HepG2 (cell line): Measurements from ENCODE around the gene ATP6V0D1. TPM values are rescaled to one million over a fixed set of nuclear protein-coding genes. Genes with fewer than 3 reads are reported as not detected.

ENCODE experiments used
- DNMT3B ChIP-seq: conservative IDR thresholded peaks from 2 replicates; pipeline ENCODE4 v1.6.1; 2016; ENCODE audit warnings: missing biosample characterization, control low read depth
- GPN1 ChIP-seq: sonication (generic); formaldehyde crosslinking; IDR thresholded peaks from 2 replicates; pipeline ENCODE4 v1.5.1; 2020; ENCODE audit warnings: missing genetic modification reagents, borderline replicate concordance
- HNF4G ChIP-seq, 2 experiments: sonication (generic) in 1 of 2; formaldehyde crosslinking in 1 of 2; IDR thresholded peaks; 2 replicates each; pipeline versions ENCODE4 v1.4.0 to v1.6.1; 2011 to 2020; ENCODE audit warnings: borderline replicate concordance in 2 of 2, low read depth in 2 of 2, mild to moderate bottlenecking in 2 of 2, low read length in 1 of 2, missing genetic modification reagents in 1 of 2, moderate library complexity in 1 of 2
- PTBP1 ChIP-seq: fragments of 200-400 bp; formaldehyde crosslinking; IDR thresholded peaks from 2 replicates; pipeline ENCODE4 v1.6.1; 2018; ENCODE audit warnings: low read length, low read depth; ENCODE audit not compliant: poor library complexity, severe bottlenecking
- RBAK ChIP-seq: sonication (generic); formaldehyde crosslinking; IDR thresholded peaks from 2 replicates; pipeline ENCODE4 v1.5.1; 2020; ENCODE audit warnings: mild to moderate bottlenecking, missing genetic modification reagents
- RBFOX2 ChIP-seq: fragments of 200-400 bp; formaldehyde crosslinking; IDR thresholded peaks from 2 replicates; pipeline ENCODE4 v1.6.1; 2017; ENCODE audit warnings: low read depth, mild to moderate bottlenecking, low read length
- SNRNP70 ChIP-seq: fragments of 200-400 bp; formaldehyde crosslinking; IDR thresholded peaks from 2 replicates; pipeline ENCODE4 v1.6.1; 2017; ENCODE audit warnings: mild to moderate bottlenecking, low read depth, low read length, moderate library complexity
- SOX5 ChIP-seq: IDR thresholded peaks from 2 replicates; pipeline ENCODE4 v1.6.1; 2016; ENCODE audit warnings: borderline replicate concordance
- ZBTB7B ChIP-seq: sonication (generic); formaldehyde crosslinking; IDR thresholded peaks from 2 replicates; pipeline ENCODE4 v1.4.0; 2020; ENCODE audit warnings: missing genetic modification reagents
- ZFP90 ChIP-seq: sonication (generic); formaldehyde crosslinking; IDR thresholded peaks from 2 replicates; pipeline ENCODE4 v1.8.0; 2022; ENCODE audit warnings: missing genetic modification reagents, mild to moderate bottlenecking, inconsistent platforms, borderline replicate concordance
- ZFX ChIP-seq: sonication (generic); formaldehyde crosslinking; IDR thresholded peaks from 2 replicates; pipeline ENCODE4 v1.4.0; 2020; ENCODE audit warnings: mild to moderate bottlenecking, low read depth, missing genetic modification reagents, moderate library complexity
- ZKSCAN8 ChIP-seq: IDR thresholded peaks from 2 replicates; pipeline ENCODE4 v1.6.1; 2016; ENCODE audit warnings: borderline replicate concordance, missing genetic modification reagents, missing compliant biosample characterization
- ZNF317 ChIP-seq: sonication (generic); formaldehyde crosslinking; IDR thresholded peaks from 2 replicates; pipeline ENCODE4 v1.5.0; 2020; ENCODE audit warnings: mild to moderate bottlenecking, missing genetic modification reagents
- ZNF331 ChIP-seq: sonication (generic); formaldehyde crosslinking; IDR thresholded peaks from 2 replicates; pipeline ENCODE4 v1.4.0; 2020; ENCODE audit warnings: missing genetic modification reagents
- ZNF569 ChIP-seq: sonication (generic); formaldehyde crosslinking; IDR thresholded peaks from 2 replicates; pipeline ENCODE4 v1.5.0; 2020; ENCODE audit warnings: mild to moderate bottlenecking, missing genetic modification reagents, moderate library complexity, borderline replicate concordance
- ZNF598 ChIP-seq: sonication (generic); formaldehyde crosslinking; IDR thresholded peaks from 2 replicates; pipeline ENCODE4 v1.5.1; 2020; ENCODE audit warnings: mild to moderate bottlenecking, missing genetic modification reagents, borderline replicate concordance
- ZNF615 ChIP-seq: sonication (generic); formaldehyde crosslinking; IDR thresholded peaks from 2 replicates; pipeline ENCODE4 v1.5.0; 2020; ENCODE audit warnings: mild to moderate bottlenecking, missing genetic modification reagents, borderline replicate concordance
- ZNF776 ChIP-seq: sonication (generic); formaldehyde crosslinking; IDR thresholded peaks from 2 replicates; pipeline ENCODE4 v1.4.0; 2020; ENCODE audit warnings: mild to moderate bottlenecking, missing genetic modification reagents
- ZZZ3 ChIP-seq: sonication (generic); formaldehyde crosslinking; IDR thresholded peaks from 2 replicates; pipeline ENCODE4 v1.4.0; 2020; ENCODE audit warnings: missing genetic modification reagents, mild to moderate bottlenecking, borderline replicate concordance
- polyA plus RNA-seq, 8 experiments: library from polyadenylated mRNA; depleted of rRNA in 3 of 8; stranded (reverse) in 7 of 8; unstranded in 1 of 8; fragments of >200 nt; fragmentation: Illumina TruSeq in 4 of 8; extraction: Trizol in 4 of 8; gene quantifications; 2 replicates each; pipeline versions ENCODE4 v1.2.1 to v1.2.3, GENCODE V29; 2011 to 2016; ENCODE audit warnings: low read depth in 4 of 8, missing spikeins in 1 of 8, mixed read lengths in 1 of 8; ENCODE audit not compliant: insufficient read depth in 1 of 8
- total RNA-seq, 5 experiments: library from RNA; depleted of rRNA; stranded (reverse); fragments of >200 nt; fragmentation: Illumina TruSeq; extraction: Trizol; gene quantifications; 2 replicates each; pipeline ENCODE4 v1.2.3, GENCODE V29; 2016; ENCODE audit warnings: low read depth in 1 of 5
- TF ChIP-seq, protein P1 (sequence below): sonication (generic); formaldehyde crosslinking; IDR thresholded peaks from 2 replicates; pipeline ENCODE4 v1.4.0; 2020; ENCODE audit warnings: missing genetic modification reagents, borderline replicate concordance
- TF ChIP-seq, protein P2 (sequence below): sonication (generic); formaldehyde crosslinking; IDR thresholded peaks from 2 replicates; pipeline ENCODE4 v1.5.0; 2020; ENCODE audit warnings: missing genetic modification reagents
- TF ChIP-seq, protein P3 (sequence below): IDR thresholded peaks from 2 replicates; pipeline ENCODE4 v1.6.1; 2016; ENCODE audit warnings: low read depth, borderline replicate concordance
- TF ChIP-seq, protein P4 (sequence below): IDR thresholded peaks from 2 replicates; pipeline ENCODE4 v1.6.1; 2012; ENCODE audit warnings: inconsistent platforms
- TF ChIP-seq, protein P5 (sequence below): sonication (generic); formaldehyde crosslinking; IDR thresholded peaks from 2 replicates; pipeline ENCODE4 v1.4.0; 2020; ENCODE audit warnings: mild to moderate bottlenecking, missing genetic modification reagents

ATP6V0D1 gene
- total and polyA plus RNA-seq, 2 of the 13 experiments (the other 11 are each of a cell fraction or from before 2014, with no cell fraction given) = 51.1 to 61.3 TPM

DNA sequence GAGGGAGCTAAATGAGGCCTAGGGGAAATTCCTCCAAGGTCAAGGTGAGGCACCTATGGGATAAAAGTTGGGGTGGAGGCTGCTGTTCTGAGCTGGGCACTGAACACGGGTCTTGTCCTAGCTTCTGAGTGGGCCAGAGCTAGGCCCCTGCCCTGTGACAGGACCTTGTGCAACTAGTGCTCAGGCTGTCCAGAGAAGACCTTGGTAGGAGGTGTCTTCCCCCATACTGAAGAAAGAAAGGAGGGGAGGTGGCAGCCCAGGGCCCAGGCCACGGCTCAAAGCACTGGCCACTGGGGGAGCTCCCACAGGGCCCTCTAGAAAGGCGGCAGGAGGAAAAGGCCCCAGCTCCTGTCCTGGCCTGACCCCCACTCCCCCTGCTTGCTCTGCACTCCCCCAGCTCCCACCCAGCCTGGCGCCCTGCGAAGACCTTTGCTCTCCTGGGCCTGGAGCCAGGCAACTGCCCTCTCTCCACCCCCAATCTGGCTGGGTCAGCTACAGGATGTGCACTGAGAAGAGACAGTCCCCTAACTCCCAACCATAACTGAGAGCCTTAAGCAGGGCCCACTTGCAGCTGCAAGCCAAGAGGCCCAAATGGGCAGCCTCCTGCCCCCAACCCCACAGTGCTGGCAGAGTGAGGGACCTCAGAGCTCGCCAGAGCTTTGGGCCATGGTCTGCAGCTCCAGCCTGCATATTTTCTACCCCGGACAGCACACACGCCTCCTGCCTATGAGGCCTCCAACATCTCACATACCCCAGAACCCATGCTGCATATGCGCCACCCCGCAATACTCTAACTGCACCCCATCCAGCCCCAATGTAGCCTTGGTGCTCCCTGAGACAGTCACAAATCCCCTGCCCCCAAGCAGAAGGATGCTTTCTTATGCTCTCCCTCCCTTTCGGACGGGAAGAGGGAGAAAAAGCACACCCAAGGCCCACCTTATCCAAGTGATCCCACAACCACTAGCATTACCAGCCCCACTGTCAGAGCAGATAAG, 34.7 kb downstream of the ATP6V0D1 start (continued):
- TF ChIP-seq, protein P1, sequence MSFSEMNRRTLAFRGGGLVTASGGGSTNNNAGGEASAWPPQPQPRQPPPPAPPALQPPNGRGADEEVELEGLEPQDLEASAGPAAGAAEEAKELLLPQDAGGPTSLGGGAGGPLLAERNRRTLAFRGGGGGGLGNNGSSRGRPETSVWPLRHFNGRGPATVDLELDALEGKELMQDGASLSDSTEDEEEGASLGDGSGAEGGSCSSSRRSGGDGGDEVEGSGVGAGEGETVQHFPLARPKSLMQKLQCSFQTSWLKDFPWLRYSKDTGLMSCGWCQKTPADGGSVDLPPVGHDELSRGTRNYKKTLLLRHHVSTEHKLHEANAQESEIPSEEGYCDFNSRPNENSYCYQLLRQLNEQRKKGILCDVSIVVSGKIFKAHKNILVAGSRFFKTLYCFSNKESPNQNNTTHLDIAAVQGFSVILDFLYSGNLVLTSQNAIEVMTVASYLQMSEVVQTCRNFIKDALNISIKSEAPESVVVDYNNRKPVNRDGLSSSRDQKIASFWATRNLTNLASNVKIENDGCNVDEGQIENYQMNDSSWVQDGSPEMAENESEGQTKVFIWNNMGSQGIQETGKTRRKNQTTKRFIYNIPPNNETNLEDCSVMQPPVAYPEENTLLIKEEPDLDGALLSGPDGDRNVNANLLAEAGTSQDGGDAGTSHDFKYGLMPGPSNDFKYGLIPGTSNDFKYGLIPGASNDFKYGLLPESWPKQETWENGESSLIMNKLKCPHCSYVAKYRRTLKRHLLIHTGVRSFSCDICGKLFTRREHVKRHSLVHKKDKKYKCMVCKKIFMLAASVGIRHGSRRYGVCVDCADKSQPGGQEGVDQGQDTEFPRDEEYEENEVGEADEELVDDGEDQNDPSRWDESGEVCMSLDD (CRISPR knock-in tag) = no peak
- TF ChIP-seq RBAK (CRISPR knock-in tag) (peak; percentile 81; the same call in 1 of the 2 replicates), ZNF776 (CRISPR knock-in tag) (0 out of 2 replicates have a peak, but pooled peaks have one; percentile 65), ZNF317 (CRISPR knock-in tag) (peak; percentile 85), ZNF331 (peak; percentile 53; the same call in 1 of the 2 replicates), ZZZ3 (CRISPR knock-in tag) (no peak), ZFP90 (no peak), ZNF598 (CRISPR knock-in tag) (no peak), RBFOX2 (peak; percentile 63), GPN1 (no peak), ZKSCAN8 (CRISPR knock-in tag) (no peak), ZBTB7B (peak; percentile 93), ZNF615 (CRISPR knock-in tag) (peak; percentile 46; the same call in 1 of the 2 replicates), SOX5 (CRISPR knock-in tag) (peak; percentile 16; the same call in 1 of the 2 replicates), PTBP1 (no peak), HNF4G (IDR thresholded peaks at IDR 0.05; ENCODE audit: borderline replicate concordance, low read depth, low read length) (peak; percentile 100), HNF4G (CRISPR knock-in tag; IDR thresholded peaks at IDR 0.05; ENCODE audit: borderline replicate concordance, low read depth) (peak; percentile 98), DNMT3B (CRISPR knock-in tag) (no peak), SNRNP70 (no peak), ZFX (CRISPR knock-in tag) (peak; percentile 96), ZNF569 (CRISPR knock-in tag) (no peak)
- TF ChIP-seq, protein P2, sequence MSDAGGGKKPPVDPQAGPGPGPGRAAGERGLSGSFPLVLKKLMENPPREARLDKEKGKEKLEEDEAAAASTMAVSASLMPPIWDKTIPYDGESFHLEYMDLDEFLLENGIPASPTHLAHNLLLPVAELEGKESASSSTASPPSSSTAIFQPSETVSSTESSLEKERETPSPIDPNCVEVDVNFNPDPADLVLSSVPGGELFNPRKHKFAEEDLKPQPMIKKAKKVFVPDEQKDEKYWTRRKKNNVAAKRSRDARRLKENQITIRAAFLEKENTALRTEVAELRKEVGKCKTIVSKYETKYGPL (CRISPR knock-in tag) = no peak
- TF ChIP-seq, protein P3, sequence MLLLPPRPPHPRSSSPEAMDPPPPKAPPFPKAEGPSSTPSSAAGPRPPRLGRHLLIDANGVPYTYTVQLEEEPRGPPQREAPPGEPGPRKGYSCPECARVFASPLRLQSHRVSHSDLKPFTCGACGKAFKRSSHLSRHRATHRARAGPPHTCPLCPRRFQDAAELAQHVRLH (CRISPR knock-in tag) = 0 out of 2 replicates have a peak, but pooled peaks have one; percentile 24
- TF ChIP-seq, protein P4, sequence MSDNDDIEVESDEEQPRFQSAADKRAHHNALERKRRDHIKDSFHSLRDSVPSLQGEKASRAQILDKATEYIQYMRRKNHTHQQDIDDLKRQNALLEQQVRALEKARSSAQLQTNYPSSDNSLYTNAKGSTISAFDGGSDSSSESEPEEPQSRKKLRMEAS = peak; percentile 52; the same call in 1 of the 2 replicates
- TF ChIP-seq, protein P5, sequence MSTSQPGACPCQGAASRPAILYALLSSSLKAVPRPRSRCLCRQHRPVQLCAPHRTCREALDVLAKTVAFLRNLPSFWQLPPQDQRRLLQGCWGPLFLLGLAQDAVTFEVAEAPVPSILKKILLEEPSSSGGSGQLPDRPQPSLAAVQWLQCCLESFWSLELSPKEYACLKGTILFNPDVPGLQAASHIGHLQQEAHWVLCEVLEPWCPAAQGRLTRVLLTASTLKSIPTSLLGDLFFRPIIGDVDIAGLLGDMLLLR = peak; percentile 45; the same call in 1 of the 2 replicates
